SJSA1 (cell line): Measurements from ENCODE around the gene BAHCC1. TPM values are rescaled to one million over a fixed set of nuclear protein-coding genes. Genes with fewer than 3 reads are reported as not detected.

Experiments used
- DNase-seq, 2 experiments: peaks; one replicate each; pipeline ENCODE4 v3.0.0-alpha.2; 2015 to 2020; ENCODE audit warnings: low spot score in 2 of 2, low read depth in 1 of 2
- H3K27ac ChIP-seq: fragments of 250-450 bp; sonication (Bioruptor Pico); 2 replicates; pipeline ENCODE4 v1.5.1; 2020; ENCODE audit warnings: mild to moderate bottlenecking, moderate library complexity
- H3K27me3 ChIP-seq: fragments of 250-450 bp; sonication (Bioruptor Pico); replicated peaks from 2 replicates; pipeline ENCODE4 v1.5.1; 2020; ENCODE audit warnings: mild to moderate bottlenecking, moderate library complexity
- H3K36me3 ChIP-seq: fragments of 250-450 bp; sonication (Bioruptor Pico); 2 replicates; pipeline ENCODE4 v1.5.1; 2020; ENCODE audit warnings: mild to moderate bottlenecking
- H3K4me1 ChIP-seq: fragments of 250-450 bp; sonication (Bioruptor Pico); replicated peaks from 2 replicates; pipeline ENCODE4 v1.6.1; 2021; ENCODE audit warnings: mild to moderate bottlenecking
- H3K4me3 ChIP-seq: fragments of 250-450 bp; sonication (Bioruptor Pico); 2 replicates; pipeline ENCODE4 v1.5.1; 2020; ENCODE audit warnings: mild to moderate bottlenecking
- H3K9me3 ChIP-seq: fragments of 250-450 bp; sonication (Bioruptor Pico); replicated peaks from 2 replicates; pipeline ENCODE4 v1.5.1; 2020; ENCODE audit warnings: mild to moderate bottlenecking
- total RNA-seq: library from RNA; depleted of rRNA; stranded (reverse); fragments of >200 nt; shearing (Covaris generic); gene quantifications from 2 replicates; pipeline ENCODE4 v1.2.3, GENCODE V29; 2014

The BAHCC1 gene
- total RNA-seq, 1 experiment from 2014 or later: 6.6 TPM

DNA sequence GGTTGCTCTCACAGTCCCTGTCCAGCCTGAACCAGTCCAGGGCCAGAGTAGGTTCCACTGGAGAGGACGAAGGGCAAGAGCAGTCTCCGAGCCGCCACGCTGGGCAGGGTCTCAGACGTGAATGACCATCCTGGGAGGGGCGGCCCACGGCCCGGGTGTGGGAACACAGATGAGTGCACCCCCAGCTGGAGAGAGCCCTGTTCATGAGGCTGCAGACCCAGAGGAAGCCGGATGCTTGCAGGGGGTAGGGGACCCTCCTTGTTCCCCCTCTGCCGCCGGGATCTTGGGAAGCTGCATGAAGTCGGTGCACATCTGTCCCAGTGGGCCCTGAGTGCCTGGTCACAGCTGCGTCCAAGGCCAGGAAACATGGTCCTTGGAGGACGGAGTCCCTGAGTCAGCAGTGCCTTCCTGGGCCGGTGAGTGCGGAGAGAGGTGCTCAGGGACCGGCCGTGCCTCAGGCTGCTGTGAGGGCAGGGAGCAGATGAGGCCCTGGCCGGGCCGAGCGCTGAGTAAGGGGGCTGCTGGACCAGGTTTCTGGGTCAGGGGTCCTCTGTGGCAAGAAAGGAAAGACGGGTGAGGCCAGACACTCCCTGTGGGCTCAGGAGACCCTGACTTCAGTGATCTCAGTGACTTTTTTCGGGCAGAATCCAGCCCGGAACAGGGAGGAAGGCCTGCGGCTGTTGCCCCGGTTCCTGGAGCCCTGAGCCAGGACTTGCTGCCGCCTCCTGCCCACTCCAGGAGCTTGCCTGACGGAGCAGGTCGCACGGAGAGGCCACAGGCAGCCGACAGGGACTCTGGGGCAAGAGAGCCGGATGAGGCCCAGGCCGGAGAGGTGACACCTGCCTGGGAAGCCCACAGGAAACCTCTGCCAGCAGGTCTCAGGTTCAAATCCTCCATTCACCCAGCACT is 71.6 kb downstream of the BAHCC1 start:
- Histone ChIP-seq H3K27me3 (no peaks in the 10 kb centered on the region), H3K9me3 (no peaks in the 10 kb centered on the region), H3K36me3 (0 out of 2 replicates have a peak, but pooled peaks cover 5% of the 10 kb centered on the region), H3K4me3 (no peak overlapping the region), H3K4me1 (peaks cover 3% of the 10 kb centered on the region), H3K27ac (no peak overlapping the region)
- DNase-seq: no peak

DNA sequence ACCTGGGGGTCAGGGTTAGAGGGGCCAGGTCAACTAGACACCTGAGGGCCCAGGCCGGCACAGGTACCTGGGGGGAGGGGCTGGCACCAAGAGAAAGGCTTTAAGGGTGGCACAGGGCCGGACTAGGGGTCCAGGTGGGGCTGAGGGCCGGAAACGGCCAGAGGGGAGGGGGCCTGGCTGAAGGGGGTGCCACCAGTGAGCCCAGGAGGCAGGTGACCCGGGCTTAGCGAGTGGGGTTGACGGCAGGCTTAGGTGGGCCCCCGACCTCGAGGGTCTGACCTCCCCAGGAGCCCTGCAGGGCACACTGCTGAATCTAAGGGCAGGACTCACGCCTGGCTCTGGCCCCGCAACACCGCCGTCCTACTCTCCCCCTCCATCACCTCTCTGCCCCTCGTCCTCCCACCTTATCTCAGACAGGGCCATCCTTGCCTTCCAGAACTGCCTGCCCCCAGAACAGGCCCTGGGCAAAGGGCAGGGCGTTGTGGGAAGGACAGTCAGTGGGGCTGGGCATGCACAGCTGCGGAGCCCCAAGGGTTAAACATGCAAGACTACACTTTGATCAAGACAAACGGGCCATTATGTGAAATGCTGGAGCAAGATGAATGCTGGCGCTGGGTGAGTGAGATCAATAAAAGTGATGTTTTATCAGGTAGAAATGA is 73.0 kb downstream of the BAHCC1 start:
- Histone ChIP-seq H3K27me3 (no peaks in the 10 kb centered on the region), H3K4me1 (peaks cover 7% of the 10 kb centered on the region), H3K9me3 (no peaks in the 10 kb centered on the region), H3K27ac (no peak overlapping the region), H3K36me3 (no peaks in the 10 kb centered on the region), H3K4me3 (no peak overlapping the region)
- DNase-seq: no peak

- DNase-seq: no peak
- H3K27me3 ChIP-seq: no peaks in the 10 kb centered on the region
- no peak overlapping the region for H3K4me3 ChIP-seq
- H3K9me3 ChIP-seq: no peaks in the 10 kb centered on the region
- no peak overlapping the region for H3K27ac ChIP-seq
- H3K4me1 ChIP-seq: peaks cover 7% of the 10 kb centered on the region
- H3K36me3 ChIP-seq: no peaks in the 10 kb centered on the region
These were observed 73.5 kb downstream of the BAHCC1 start for GRCh38 chr17:81468770-81469121.

DNA sequence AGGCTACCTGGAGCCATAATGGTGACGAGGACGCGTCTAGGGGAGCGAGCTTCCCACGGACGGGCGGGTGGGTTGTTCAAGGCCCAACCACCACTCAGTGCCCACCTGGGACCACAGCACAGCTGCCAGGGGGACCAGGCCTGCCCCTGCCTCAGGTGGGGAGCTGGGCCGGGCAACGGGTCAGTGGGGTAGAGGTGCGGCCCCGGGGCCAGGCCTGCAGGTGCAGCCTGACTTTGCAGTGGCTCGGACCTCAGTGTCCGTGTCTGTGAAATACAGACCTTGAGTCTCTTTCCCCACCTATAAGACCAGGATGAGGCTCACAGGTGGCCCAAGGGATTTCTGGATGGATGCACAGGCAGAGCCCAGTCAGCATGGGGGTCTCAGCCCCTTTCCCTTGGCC is 74.0 kb downstream of the BAHCC1 start:
- Histone ChIP-seq H3K27me3 (no peaks in the 10 kb centered on the region), H3K27ac (no peak overlapping the region), H3K4me1 (peaks cover 7% of the 10 kb centered on the region), H3K9me3 (no peaks in the 10 kb centered on the region), H3K4me3 (no peak overlapping the region), H3K36me3 (no peaks in the 10 kb centered on the region)
- no peak for DNase-seq

DNA sequence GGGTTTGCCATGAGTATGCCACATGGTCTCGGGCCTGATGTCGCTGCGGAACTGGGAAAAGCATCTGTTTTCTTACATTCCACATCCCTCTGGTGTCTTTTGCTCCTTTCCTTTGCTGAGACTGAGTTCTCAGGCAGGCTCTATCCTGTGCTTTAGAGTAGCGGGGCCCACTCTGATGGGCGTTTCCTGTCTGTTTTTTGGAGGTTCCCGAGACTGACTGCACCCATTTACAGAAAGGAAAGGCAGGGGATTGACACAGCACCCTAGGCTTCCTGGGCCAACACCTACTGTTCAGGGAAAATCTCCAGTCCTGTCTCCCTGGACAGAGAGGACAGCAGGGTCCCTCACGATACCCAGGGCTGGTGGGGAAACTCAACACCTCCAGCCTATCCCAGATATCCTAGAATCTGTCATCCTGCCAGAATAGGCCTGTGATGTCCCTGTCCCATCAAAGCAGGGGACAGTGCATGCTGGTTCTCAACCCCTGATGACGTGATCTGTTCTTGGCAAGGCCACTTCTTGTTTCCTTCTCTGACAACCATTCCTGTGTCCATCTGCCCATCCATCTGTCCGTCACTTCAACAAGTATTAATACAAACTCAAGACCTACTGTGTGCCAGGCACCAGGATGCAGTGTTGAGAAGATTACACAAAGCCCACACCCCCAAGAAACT is 75.2 kb downstream of the BAHCC1 start:
- H3K36me3 ChIP-seq: no peaks in the 10 kb centered on the region
- H3K4me1 ChIP-seq: peaks cover 7% of the 10 kb centered on the region
- no peaks in the 10 kb centered on the region for H3K9me3 ChIP-seq
- H3K27me3 ChIP-seq: no peaks in the 10 kb centered on the region
- H3K4me3 ChIP-seq: no peak overlapping the region
- no peak overlapping the region for H3K27ac ChIP-seq
- no peak for DNase-seq

- Histone ChIP-seq H3K36me3 (no peaks in the 10 kb centered on the region), H3K27me3 (no peaks in the 10 kb centered on the region), H3K27ac (no peak overlapping the region), H3K4me3 (no peak overlapping the region), H3K9me3 (no peaks in the 10 kb centered on the region), H3K4me1 (peaks cover 7% of the 10 kb centered on the region)
- DNase-seq: no peak
These were observed 75.9 kb downstream of the BAHCC1 start for GRCh38 chr17:81470944-81471817.

DNA sequence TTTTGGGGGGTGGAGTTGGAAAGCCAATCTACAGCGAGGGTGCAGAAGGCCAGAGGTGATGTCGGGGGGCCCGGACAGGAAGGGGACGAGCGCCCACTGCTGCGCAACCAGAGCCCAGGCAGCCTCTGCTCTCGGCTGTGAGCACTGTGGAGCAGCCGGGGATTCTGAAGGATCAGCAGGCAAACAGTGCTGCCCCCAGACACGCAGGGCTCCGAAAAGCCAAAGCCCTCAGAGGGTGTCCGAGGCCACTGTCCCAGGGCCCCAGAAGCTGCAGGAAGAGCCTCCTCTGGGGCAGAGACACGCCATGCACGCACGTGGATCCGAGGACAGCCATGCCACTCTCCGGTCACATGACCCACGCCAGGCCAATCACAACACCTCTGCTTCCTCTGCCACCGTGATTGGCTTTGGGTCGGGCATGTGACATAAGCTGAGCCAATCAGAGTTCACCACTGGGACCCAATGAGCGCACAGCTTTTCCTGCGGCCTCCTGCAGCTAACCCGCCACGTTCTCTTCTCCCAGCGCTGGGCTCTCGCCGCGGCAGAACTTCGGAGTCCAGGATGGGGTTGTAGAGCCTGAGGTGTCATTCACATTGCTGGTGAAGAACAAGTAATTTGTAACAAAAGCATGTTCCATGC is 76.7 kb downstream of the BAHCC1 start:
- no peaks in the 10 kb centered on the region for H3K27me3 ChIP-seq
- no peaks in the 10 kb centered on the region for H3K36me3 ChIP-seq
- H3K4me3 ChIP-seq: no peak overlapping the region
- no peak overlapping the region for H3K27ac ChIP-seq
- peak; percentile 60 to 79 for DNase-seq
- peaks cover 7% of the 10 kb centered on the region for H3K4me1 ChIP-seq
- no peaks in the 10 kb centered on the region for H3K9me3 ChIP-seq

DNA sequence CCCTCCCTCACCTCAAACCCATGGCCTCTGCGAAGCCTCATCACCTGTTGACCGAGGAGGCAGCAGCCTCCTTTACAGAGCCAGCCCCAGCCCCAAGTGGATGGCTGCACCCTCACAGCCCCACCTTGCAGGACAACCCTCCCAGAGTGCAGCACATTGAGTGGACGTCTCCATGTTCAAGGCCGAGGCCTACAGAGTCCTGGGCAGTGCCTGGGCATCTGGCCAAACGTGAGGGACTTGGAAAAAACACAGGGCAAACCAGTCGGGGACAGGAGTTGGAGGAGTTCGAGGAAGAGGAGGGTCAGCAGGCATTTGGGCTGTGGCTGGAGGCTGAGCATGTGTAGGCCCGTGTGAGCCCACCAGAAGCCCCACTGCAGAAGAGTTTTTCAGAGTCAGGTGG is 77.8 kb downstream of the BAHCC1 start:
- no peaks in the 10 kb centered on the region for H3K36me3 ChIP-seq
- H3K9me3 ChIP-seq: no peaks in the 10 kb centered on the region
- no peaks in the 10 kb centered on the region for H3K27me3 ChIP-seq
- H3K4me3 ChIP-seq: no peak overlapping the region
- DNase-seq: no peak
- H3K4me1 ChIP-seq: peaks cover 11% of the 10 kb centered on the region
- H3K27ac ChIP-seq: no peak overlapping the region

DNA sequence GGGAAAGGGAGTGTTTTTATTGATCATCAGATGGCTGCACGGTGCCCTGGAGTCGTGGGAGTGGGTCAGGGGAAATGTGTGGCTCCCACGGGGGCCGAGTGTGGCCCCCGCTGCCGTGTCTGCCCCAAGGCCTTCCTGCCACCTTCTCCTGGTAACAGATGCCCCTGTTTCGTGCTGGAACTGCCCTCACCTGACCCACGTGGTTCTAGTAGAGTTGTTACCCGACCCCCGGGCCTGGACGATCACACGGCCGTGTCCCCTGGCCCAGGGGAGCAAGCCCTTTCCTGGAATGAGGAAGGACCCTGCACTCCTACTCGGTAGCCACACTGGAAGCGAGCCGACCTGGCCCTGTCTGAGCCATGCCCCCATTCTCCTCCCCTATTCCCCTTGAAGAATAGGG is 79.7 kb downstream of the BAHCC1 start:
- H3K4me3 ChIP-seq: no peak overlapping the region
- no peak for DNase-seq
- peaks cover 15% of the 10 kb centered on the region for H3K4me1 ChIP-seq
- no peak overlapping the region for H3K27ac ChIP-seq
- H3K36me3 ChIP-seq: no peaks in the 10 kb centered on the region
- no peaks in the 10 kb centered on the region for H3K27me3 ChIP-seq
- H3K9me3 ChIP-seq: no peaks in the 10 kb centered on the region

DNA sequence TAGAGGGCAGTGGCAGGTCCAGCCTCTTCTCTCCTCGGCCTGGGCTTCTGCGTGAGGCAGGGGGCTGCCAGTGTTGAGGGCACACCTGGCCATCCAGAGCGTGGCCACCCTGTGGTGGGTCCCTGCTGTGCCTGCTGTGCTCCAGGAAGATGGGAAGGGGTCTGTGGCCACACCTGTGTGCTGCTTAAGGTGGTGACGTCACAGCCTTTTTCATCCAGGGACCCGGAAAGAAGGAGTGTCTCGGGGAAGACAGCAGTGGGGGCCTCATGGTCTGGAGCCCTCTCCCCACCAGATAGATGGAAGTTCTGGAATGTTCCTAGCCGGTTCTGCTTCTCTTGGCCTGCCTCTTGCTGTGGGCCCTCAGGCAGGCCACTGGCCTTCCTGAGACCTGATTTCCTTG is 80.8 kb downstream of the BAHCC1 start:
- DNase-seq: no peak
- Histone ChIP-seq H3K27me3 (no peaks in the 10 kb centered on the region), H3K36me3 (no peaks in the 10 kb centered on the region), H3K9me3 (peaks cover 3% of the 10 kb centered on the region), H3K4me1 (peaks cover 26% of the 10 kb centered on the region), H3K4me3 (no peak overlapping the region), H3K27ac (no peak overlapping the region)

DNA sequence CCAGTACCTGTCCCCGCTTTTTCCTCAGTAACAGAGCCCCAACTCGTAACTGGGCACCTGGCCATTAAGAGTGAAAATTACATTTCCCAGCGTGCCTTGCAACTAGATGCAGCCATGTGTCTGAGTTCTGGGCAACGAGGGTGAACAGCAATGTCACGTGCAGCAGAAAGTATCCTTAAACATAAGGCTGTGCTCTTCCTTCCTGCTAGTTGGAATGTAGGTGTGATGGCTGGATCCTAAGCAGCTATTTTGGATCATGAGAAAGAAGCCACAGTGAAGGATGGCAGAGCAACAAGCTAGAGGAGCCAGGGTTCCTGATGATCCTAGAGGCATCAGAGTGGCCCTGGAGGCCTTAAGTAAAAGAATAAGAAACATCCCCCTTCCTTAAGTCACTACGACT is 81.4 kb downstream of the BAHCC1 start:
- H3K27me3 ChIP-seq: no peaks in the 10 kb centered on the region
- DNase-seq: no peak

GRCh38 chr17:81477173-81477572 is 81.9 kb downstream of the BAHCC1 start:
- Histone ChIP-seq H3K9me3 (peaks cover 8% of the 10 kb centered on the region), H3K36me3 (no peaks in the 10 kb centered on the region), H3K27ac (no peak overlapping the region), H3K4me3 (no peak overlapping the region), H3K27me3 (no peaks in the 10 kb centered on the region), H3K4me1 (peaks cover 28% of the 10 kb centered on the region)
- no peak for DNase-seq

More for the DNA sequence above, 81.4 kb downstream of the BAHCC1 start:
- Histone ChIP-seq H3K9me3 (peaks cover 8% of the 10 kb centered on the region), H3K4me3 (no peak overlapping the region), H3K36me3 (no peaks in the 10 kb centered on the region), H3K4me1 (peaks cover 31% of the 10 kb centered on the region), H3K27ac (no peak overlapping the region)

- peaks cover 8% of the 10 kb centered on the region for H3K9me3 ChIP-seq
- no peaks in the 10 kb centered on the region for H3K27me3 ChIP-seq
- no peak overlapping the region for H3K4me3 ChIP-seq
- H3K4me1 ChIP-seq: peaks cover 28% of the 10 kb centered on the region
- H3K27ac ChIP-seq: no peak overlapping the region
- DNase-seq: no peak
- no peaks in the 10 kb centered on the region for H3K36me3 ChIP-seq
These were observed 82.9 kb downstream of the BAHCC1 start for GRCh38 chr17:81478119-81478518.
